HG03060 (cell line): ENCODE measurements around the gene OOSP3.
"Not testable (repeated sequence)": the region's sequence is repeated elsewhere in the genome, so short reads cannot be mapped to it uniquely, and the experiment has no call there.

Experiments
- ATAC-seq: cut with Tn5 transposase; IDR thresholded peaks from one replicate; pipeline ENCODE4 v1.9.1; 2021; ENCODE audit warnings: low read depth, moderate number of reproducible peaks; ENCODE audit not compliant: unreplicated experiment

Gene OOSP3, protein sequence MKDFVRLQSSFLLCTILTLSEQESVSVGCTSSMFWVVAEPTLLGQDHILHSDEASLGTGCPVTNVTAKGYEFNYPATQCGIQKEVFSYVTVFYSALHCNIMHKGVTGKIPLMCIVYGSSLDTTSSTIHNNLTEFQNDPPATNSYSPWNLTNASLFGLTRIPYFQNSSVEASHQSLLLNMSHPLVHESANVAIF

DNA sequence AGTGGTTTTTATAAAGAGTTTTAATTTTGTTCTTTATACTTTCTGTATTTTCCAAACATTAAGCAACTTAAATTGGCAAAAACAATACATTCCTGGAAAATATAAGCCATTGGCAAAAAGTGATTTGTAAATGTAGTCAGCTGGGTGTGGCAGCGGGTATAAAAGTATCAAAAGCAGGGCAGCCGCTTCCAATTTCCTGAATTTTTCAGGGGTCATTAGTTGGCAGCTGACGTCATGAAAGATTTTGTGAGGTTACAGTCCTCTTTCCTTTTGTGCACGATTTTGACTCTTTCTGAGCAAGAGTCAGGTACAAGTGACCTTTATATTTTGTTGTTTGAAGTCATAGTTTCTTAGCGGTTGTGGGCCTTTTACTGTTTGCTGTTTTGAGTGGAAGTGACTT, at the start of gene OOSP3:
TSS of gene OOSP3 (plus strand) at position 208 of the 400 bp plus-strand sequence. CDS start at position 235, 27 bp downstream.
- ATAC-seq, result no peak

DNA sequence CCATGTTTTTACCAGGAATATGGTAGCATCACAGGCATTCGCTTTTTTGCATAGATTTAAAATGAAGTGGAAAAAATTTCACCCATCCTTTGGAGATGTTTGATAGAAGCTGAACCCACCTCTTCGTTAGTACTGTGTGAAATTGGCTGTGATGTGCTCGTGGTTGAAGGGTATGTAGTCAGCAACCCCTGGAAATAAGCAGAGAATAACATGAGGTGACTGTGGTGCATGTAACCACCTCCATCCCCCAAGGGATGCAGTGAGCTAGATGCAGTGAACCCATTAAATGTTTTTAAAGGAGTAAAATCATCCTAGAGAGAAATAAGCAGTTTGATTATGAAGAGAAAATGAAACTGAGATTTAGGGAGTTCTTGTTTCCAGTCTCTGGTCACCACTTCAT, 49.2 kb upstream of the OOSP3 start:
- no peak for ATAC-seq

DNA sequence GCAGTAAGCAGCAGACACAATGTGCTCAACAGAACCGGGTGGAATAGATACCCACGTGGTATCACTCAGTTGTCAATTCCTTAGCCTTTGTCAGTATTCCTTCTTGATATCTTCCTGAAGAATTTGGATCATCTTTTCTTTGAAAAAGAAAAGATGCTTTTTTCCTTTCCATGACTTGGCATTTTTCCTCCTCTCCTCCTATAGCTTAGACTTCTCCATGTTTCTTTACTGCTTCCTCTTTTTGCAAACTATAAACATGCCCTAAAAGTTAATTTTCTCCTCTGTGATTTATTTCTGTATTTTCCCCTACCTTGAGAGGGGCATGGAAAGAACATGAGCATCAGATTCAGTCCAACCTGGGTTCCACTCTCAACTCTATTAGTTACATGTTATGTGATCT, 45.0 kb upstream of the OOSP3 start:
- ATAC-seq, result no peak

DNA sequence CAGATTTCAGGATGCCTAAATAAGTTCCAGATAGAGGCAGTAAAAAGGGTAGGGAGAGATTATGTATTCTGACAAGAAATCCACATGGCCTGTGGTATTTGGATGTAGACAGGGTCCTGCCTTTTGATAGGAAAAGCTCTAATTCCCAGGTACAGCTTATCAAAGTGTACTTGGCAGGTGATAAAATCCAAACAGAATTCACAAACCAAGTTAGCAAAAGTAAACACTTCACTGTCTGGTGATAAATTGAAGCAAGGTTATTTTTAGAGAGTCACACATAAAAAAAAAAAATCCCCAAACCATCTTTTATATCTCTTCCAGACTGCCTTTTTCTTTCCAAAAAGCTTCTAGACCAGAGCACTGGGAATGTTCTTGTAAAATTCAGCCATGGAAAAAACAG, 39.0 kb upstream of the OOSP3 start:
- no peak for ATAC-seq

DNA sequence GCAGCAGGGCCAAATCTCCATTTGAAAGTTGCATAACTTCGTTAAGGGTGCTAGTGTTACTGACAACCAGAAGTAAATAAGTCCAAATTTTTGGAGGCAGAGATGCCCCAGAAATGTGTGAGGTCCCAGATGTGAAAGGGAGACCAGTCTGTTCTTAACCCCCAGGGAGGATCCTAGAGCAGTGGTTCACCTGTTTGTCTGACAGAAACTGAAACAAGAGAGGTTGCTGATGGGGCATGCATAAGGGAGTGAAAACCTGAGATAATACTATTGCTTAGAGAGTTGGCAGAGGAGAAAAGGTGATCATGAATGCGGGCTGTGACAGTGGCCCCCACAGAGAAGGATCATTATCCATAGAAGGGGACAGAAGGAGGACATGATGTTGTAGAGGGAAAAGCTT, 37.1 kb upstream of the OOSP3 start:
- no peak for ATAC-seq

DNA sequence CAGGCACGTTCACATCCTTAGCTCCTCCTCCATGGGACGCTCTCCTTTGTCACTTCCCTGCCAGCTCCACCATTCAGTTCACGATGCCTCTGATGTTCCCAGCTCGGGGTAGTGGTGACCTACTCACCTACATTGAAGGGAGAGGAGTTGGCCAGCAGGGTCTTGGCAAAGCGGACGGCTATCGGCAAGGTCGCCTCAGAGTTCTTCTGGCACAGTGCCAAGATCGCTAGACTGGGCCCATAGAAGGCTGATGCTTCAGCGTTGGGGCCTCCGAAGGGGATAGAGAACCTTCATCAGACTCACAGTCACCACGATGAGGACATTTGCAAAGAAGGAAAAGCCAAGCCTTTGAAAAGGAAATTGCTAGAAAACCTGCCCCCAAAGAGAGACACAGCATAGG, 36.3 kb upstream of the OOSP3 start:
- no peak for ATAC-seq

DNA sequence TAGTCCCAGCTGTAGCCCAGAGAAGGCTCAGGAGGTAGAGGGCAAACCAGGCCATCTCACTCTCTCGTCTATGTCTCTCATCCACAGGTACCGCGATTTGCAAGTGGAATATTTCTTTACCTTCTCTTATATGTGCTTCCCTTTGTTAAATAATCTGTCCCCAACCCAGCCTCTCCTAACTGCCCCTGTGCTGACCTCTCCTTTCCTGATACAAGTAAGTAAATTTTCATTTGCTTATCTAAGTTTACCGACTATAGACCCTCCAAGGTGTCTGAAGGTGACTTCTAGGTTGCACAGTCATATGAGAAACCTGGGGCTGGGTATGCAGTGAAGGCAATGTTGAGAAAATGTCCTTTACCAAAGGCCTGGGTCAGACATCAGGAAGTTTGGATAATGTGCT, 33.2 kb upstream of the OOSP3 start, which contains the start of gene CBLIF:
TSS of gene CBLIF (minus strand) at position 101 of the 400 bp plus-strand sequence. CDS start at position 55, 46 bp downstream.
- ATAC-seq, result no peak

DNA sequence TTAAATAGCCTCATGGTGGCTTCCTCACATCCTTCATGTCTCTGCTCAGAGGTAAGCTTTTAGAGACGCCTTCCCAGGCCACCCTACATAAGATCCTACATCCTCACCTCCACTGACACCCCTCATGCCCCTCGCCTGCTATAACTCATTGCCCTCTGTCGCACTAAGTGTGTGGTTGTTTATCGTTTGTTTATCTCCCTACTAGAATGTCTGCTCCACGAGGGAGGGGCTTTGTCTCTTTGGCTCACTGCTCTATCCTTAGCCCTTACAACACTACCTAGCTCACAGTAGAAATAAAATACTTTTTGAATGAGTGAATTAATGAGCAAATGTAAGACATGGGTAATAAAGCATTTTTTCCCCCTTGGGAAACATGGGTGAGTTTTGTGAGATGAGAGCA, 32.0 kb upstream of the OOSP3 start:
- no peak for ATAC-seq

DNA sequence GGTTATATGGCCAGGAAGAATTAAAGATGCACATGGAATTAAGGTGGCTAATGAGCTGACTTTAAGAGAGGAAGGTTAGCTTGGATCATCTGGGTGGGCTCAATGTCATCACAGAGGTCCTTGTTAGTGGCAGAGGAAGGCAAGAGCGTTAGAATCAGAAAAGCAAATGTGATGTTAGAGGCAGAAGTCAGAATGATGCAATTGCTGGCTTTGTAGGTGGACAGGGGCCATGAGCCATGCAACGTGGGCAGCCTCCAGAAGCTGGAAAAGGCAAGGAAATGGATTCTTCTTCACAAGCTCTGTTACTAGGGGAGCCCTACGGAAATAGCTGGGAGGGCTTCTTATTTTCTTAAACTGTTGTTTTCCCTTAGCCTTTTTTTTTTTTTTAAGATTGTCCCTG, 31.0 kb upstream of the OOSP3 start:
- no peak for ATAC-seq

DNA sequence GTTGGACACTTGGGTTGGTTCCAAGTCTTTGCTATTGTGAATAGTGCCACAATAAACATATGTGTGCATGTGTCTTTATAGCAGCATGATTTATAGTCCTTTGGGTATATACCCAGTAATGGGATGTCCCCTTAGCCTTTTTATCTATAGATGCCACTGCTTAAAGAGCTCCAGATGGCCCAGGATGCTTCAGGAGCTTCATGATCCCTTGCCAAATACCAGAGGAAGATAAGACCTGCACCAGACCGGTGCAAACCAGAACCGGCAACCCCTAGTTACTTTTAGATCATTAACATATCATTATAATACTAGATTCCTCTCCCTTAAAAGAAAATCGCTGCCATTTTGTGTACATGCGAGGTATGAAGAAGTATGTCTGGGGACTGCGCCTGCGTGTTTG, 30.1 kb upstream of the OOSP3 start:
- ATAC-seq, result not testable (repeated sequence)

DNA sequence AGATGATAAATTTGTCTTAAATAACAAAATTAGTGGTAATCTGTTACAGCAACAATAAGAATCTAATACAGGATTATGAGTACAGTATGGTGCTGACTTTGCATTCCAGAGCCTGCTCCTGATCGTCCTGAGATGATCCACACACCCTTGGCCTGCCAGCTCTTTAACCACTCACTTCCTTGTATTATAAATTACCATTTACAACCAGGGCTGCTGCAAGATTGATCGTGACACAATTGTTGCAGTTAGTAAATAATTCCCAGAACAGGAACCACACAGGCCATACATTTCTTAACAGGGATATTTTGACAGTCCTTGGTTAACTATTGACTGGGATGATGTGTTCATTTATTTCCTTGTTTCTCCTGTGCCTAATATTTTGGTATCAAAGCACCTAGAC, 29.5 kb upstream of the OOSP3 start:
- no peak for ATAC-seq

DNA sequence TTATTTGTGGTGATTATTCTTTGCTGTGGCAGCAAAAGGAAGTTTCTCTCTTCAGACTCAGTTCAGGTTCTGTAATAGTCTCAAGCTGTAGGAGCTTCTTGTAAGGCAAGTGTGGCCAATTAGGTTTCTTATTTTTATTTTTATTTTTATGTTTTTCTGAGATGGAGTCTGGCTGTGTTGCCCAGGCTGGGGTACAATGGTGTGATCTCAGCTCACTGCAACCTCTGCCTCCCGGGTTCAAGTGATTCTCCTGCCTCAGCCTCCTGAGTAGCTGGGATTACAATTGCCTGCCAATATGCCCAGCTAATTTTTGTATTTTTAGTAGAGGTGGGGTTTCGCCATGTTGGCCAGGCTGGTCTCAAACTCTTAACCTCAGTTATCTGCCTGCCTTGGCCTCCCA, 29.0 kb upstream of the OOSP3 start:
- not testable (repeated sequence) for ATAC-seq

DNA sequence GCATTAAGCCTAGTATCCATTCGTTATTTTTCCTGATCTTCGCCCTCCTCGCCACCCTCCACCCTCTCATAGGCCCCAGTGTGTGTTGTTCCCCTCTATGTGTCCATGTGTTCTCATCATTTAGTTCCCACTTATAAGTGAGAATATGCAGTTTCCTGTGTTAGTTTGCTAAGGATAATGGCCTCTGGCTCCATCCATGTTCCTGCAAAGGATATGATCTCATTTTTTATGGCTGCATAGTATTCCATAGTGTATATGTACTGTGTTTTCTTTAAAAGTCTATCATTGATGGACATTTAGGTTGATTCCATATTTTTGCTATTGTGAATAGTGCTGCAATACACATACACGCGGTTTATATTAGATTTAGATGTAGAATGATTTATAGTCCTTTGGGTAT, 27.2 kb upstream of the OOSP3 start:
- ATAC-seq, result not testable (repeated sequence)

DNA sequence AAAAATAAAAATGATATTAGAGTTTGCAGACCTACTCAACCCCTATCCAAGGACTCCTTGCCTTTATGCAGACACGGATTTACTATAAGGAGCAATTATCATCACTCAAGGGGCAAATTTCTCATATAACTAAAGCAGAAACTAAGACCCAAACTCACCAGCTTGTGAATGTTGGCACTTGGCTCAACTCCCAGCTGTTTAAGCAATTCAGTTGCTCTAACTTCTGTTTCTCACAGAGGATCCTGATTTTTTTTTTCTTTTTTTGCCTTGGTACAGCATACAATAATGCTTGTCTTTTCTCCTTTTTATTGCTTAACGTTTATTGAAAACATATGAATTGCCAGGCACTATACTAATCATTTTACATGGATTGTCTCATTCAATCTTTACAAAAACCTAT, 23.7 kb upstream of the OOSP3 start:
- ATAC-seq, result no peak

DNA sequence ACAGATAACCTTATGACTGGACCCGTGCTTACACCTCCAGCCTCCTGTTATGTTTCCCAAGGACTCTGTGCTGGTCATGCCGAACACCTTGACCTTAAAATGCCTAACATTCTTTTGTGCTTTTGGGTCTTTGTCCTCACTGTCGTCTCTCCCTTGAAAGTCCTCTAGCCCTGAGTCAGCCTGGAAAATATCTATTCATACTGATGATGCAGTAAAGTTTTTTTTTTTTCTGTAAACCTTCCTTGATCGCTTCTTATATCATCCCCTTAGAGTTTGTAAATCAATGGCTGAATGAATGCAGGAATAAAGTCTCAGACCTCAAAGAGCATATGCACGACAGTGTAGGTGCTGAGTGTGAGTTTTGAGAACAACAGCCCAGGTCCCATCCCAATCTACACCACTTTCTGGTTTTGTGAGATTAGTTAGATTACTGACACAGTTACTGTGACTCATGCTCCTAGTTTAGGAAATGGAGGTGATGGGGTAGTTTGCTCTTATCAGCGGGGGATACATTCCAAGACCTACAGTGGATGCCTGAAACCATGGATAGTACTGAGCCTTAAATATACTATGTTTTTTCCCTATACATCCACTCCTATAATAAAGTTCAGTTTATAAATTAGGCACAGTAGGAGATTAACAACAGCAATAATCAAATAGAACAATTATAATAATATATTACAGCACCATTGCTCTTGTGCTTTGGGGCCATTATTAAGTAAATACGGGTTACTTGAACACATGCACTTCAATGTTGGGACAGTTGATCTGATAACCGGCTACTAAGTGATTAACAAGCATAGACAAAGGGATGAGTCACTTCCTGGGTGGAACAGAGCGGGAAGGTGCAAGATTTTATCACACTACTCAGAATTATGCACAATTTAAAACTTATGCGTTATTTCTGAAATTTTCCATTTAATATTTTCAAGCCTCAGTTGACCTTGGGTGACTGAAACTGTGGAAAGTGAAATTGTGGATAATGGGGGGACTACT, 20.8 kb upstream of the OOSP3 start:
- ATAC-seq, result no peak

DNA sequence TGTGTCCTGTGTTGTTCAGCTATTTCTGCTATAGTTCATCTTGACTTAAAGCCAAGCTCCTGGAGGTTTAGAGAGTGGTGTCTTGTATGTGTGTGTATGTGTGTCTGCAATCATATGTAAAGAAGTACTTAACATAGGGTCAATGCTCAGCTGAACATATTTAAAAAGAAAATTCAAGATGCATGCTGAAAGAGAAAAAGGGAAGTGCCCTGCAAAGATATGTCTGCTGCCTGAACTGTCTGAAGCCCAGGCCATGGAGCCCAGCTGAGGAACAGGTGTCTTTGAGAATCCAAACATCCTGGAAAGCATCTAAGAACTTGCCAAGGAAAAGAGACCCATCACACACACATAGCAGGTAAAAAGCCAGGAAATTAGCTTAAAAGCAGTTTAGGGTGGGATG, 18.9 kb upstream of the OOSP3 start:
- ATAC-seq, result no peak

DNA sequence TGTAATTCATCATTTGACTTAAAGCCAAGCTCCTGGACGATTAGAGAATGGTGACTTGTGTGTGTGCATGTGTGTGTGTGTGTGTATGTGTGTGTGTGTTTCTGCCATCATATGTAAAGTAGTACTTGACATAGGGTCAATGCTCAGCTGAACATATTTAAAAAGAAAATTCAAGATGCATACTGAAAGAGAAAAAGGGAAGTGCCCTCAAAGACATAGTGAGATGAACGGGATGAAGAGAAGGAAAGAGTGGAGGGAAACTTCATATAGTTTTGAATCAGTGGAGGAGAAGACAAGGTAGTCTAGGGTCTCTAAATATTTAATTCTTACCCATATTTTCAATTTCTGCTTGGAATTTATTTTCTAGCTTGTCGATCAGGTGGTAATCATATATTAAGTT, 16.3 kb upstream of the OOSP3 start:
- ATAC-seq, result no peak

DNA sequence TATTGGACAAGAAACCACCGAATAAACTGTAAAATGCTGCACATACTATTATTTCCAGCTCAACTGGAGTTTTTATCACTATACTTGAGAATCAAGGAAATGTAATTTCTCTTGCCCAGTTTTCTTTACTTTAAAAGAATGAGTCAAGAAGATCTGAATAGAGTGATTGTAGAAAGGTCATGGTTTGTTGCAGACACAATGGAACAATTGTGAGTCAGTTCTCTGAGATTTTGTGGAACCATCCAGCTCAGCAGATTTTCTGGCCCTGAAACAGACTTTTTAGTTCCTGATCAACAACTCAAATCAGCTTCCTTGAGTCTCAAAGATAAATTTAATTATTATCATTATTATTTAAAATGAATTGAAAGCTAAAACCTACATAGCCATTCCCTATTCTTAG, 13.6 kb upstream of the OOSP3 start:
- ATAC-seq, result no peak

DNA sequence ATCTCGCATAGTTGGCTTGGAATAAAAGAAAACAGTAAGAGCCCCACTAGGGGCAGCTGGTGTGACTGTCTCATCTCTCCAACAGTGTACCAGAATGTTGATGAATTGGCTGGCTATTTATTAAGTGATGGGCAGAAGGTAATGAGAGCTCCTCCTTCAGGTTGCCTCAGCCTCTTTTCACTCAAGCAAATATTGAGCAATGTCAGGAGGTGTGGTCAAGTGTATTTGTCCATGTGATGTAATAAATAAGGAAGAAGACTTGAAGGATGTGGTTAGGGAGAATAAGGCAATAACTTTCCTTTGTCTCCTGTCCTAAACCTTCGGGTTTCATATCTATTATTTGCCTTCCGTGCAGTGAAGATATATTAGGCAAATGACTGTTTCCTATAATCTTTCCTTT, 12.2 kb upstream of the OOSP3 start, which contains the start of gene TCN1:
TSS of gene TCN1 (minus strand) at position 91 of the 400 bp plus-strand sequence. CDS start at position 74, 17 bp downstream.
- no peak for ATAC-seq

DNA sequence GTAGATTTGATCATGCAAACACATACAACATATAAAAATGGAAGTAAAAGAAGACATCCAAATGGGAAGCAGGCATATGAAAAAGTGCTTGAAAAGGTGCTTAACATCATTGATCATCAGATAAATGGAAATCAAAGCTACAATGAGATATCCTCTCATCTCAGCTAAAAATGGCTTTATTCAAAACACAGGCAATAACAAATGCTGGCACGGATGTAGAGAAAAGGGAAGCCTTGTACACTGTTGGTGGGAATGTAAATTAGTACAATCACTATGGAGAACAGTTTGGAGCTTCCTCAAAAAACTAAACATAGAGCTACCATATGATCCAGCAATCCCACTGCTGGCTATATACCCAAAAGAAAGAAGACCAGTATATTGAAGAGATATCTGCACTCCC, 11.7 kb upstream of the OOSP3 start:
- ATAC-seq, result no peak

DNA sequence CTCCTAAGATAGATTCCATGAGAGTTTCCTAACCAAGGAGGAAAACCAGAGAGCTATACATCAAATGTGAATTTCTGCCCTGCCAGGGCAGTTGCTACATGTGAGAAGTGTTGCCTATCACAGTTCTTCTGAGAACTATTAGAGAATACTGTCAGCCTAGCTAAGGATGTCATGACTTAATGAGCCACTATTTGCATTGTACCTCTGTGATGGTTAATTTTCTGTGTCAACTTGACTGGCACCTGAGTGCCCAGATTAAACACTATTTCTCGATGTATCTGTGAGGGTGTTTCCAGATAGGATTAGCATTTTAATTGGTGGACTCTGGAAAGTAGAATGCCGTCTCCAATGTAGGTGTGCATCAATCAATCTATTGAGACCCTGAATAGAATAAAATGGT, 10.6 kb upstream of the OOSP3 start:
- no peak for ATAC-seq

DNA sequence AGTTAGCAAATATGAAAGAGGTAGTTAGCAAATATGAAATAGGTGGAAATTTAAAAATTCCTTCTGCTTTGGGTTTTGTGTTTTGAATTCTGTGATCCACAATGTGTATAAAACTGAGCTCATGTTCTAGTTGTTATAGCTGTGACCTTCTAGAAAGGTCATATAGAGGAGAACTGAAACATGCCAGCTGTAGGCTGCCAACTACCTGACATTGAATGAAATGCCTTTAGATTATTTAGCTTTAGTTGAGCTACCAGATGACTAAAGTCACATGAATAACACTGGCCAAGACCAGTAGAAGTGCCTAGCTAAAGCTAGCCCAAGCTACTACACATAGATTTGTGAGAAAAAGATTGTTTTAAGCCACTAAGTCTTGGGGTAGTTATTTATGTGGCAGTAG, 6.5 kb upstream of the OOSP3 start:
- no peak for ATAC-seq
